ENCODE data around the gene STK16.

DNA sequence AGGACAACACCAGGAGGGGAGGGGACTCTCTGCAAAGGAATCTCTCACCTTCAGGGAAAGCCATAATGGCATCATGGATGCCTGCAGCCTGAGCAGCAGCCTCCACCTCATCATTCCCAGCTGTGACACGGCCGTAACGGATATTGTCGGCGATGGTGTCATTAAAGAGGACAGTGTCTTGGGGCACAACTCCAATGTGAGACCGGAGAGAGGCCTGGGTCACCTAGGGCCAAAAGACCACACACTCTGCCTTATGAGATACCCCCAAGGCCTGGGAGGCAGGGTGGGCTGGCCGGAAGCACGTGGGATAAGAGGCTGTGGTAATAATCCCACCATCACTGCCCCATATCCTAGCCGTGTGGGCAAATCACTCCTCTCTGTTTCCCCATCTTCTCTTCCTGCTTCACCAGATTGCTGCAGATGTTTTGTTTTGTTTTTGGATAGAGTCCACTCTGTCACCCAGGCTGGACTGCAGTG, 34.4 kb upstream of the STK16 start:
- TF ChIP-seq, protein P1, sequence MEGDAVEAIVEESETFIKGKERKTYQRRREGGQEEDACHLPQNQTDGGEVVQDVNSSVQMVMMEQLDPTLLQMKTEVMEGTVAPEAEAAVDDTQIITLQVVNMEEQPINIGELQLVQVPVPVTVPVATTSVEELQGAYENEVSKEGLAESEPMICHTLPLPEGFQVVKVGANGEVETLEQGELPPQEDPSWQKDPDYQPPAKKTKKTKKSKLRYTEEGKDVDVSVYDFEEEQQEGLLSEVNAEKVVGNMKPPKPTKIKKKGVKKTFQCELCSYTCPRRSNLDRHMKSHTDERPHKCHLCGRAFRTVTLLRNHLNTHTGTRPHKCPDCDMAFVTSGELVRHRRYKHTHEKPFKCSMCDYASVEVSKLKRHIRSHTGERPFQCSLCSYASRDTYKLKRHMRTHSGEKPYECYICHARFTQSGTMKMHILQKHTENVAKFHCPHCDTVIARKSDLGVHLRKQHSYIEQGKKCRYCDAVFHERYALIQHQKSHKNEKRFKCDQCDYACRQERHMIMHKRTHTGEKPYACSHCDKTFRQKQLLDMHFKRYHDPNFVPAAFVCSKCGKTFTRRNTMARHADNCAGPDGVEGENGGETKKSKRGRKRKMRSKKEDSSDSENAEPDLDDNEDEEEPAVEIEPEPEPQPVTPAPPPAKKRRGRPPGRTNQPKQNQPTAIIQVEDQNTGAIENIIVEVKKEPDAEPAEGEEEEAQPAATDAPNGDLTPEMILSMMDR (IDR thresholded peaks at IDR 0.05; ENCODE audit: insufficient read depth, low read depth, low read length): no peak
- no peak for TF ChIP-seq EZH2 (IDR thresholded peaks at IDR 0.05; ENCODE audit: insufficient read depth, low read length)

Data from astrocyte (in vitro differentiated cells and primary cell).